HG03439 (cell line): ENCODE results near the gene BRCC3.
"Not testable (repeated sequence)": the region's sequence is repeated elsewhere in the genome, so short reads cannot be mapped to it uniquely, and the experiment has no call there.

ENCODE experiments used
- ATAC-seq: cut with Tn5 transposase; IDR thresholded peaks from one replicate; pipeline ENCODE4 v1.9.1; 2021; ENCODE audit warnings: mild to moderate bottlenecking, moderate library complexity; ENCODE audit not compliant: unreplicated experiment

Gene BRCC3

DNA sequence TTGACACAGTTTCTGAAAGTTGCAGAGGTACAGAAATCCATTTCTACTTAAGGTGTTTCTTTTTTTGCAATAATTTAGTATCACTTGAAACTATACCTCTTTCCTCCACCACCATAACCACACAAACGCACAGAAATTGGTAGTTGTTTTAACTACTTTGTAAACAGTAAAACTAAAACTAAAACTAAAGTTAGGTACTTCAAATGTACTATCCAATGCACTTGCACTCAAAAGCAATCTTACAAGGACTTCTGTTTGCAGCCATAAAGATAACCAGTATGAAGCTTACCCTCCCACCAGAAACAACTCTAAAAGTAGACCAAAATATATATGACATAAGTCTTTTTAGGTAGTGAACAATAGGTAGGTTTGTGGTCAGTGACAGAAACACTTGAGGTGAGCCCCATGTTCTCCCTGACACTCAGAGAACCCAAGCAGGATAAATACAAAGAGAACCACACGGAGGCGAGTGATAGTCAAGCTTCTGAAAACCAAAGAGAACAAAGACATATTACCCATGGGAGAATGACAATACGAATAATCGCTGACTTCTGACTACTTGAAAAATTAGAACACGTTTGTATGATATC is 72.7 kb downstream of the BRCC3 start:
- ATAC-seq, result no peak

- ATAC-seq, result no peak
Observed at GRCh38 chrX:155144926-155145325, 73.6 kb downstream of the BRCC3 start.

- ATAC-seq, result not testable (repeated sequence)
Observed at GRCh38 chrX:155147612-155148011, 76.3 kb downstream of the BRCC3 start.

GRCh38 chrX:155148166-155148565 is 76.9 kb downstream of the BRCC3 start:
- not testable (repeated sequence) for ATAC-seq

GRCh38 chrX:155148724-155149537 is 77.6 kb downstream of the BRCC3 start:
- no peak for ATAC-seq

- ATAC-seq, result no peak
Observed at GRCh38 chrX:155169881-155170280, 98.6 kb downstream of the BRCC3 start.
